Adrenal gland (tissue), 12 donors: Measurements from ENCODE around the gene INSYN2A. TPM values are rescaled to one million over a fixed set of nuclear protein-coding genes. Genes with fewer than 3 reads are reported as not detected.

ENCODE experiments used
- DNase-seq, 7 donors: peaks; one replicate each; pipeline ENCODE4 v3.0.0-alpha.2; 2019 to 2020
- H3K27ac ChIP-seq, 5 donors: fragments of 200-600 bp; sonication (generic) in 4 of 5; 1 replicate in 3 of 5; 2 replicates in 2 of 5; pipeline versions ENCODE4 v1.5.1 to v1.8.0; 2016 to 2020; ENCODE audit warnings: mild to moderate bottlenecking in 1 of 5
- H3K27me3 ChIP-seq: fragments of 200-600 bp; 2 replicates; pipeline ENCODE4 v1.8.0; 2021
- H3K36me3 ChIP-seq, 2 donors: fragments of 200-600 bp; replicated peaks in 1 of 2; 1 replicate in 1 of 2; 2 replicates in 1 of 2; pipeline versions ENCODE4 v1.5.1 to v1.8.0; 2018 to 2022
- H3K4me1 ChIP-seq, 2 donors: fragments of 200-600 bp; replicated peaks in 1 of 2; 1 replicate in 1 of 2; 2 replicates in 1 of 2; pipeline versions ENCODE4 v1.5.1 to v1.8.0; 2018 to 2021
- H3K4me3 ChIP-seq, 4 donors: fragments of 200-600 bp; sonication (generic) in 3 of 4; one replicate each; pipeline ENCODE4 v1.5.1; 2016 to 2018
- H3K9me3 ChIP-seq, 3 donors: fragments of 200-600 bp; sonication (generic) in 1 of 3; replicated peaks in 1 of 3; 1 replicate in 2 of 3; 2 replicates in 1 of 3; pipeline versions ENCODE4 v1.5.1 to v1.8.0; 2016 to 2021
- POLR2A ChIP-seq, 2 donors: fragments of 450-650 bp; IDR thresholded peaks; one replicate each; pipeline ENCODE4 v1.6.1; 2017; ENCODE audit warnings: antibody characterized with exemption in 2 of 2, mild to moderate bottlenecking in 2 of 2, moderate library complexity in 1 of 2
- WGBS, 4 donors: extraction: QIAGEN DNeasy Blood & Tissue Kit in 2 of 4; methylation state at CpG; one replicate each; pipeline versions ENCODE4 v1.1.5 to v1.1.7; 2013 to 2017; 5-methylcytosine and 5-hydroxymethylcytosine counted together
- intact Hi-C, 2 donors: fragments of 100-400 bp; cut with DNase I; formaldehyde crosslinking; loops; one replicate each; pipeline versions ENCODE4 v1.14.1 to v1.15.0; 2022 to 2023
- polyA plus RNA-seq, 3 donors: library from polyadenylated mRNA; stranded (reverse); fragments of 200-250 nt in 2 of 3; fragments of 350-450 nt in 1 of 3; fragmentation: Illumina TruSeq in 1 of 3; extraction: RNeasy Lipid Tissue Mini Kit (QIAGEN cat#74804) in 1 of 3; gene quantifications; one replicate each; pipeline ENCODE4 v1.2.3, GENCODE V29; 2013 to 2014
- total RNA-seq, 9 donors: library from RNA; depleted of rRNA in 4 of 9; stranded (reverse); fragments of >200 nt in 4 of 9; fragments of 120-200 nt in 1 of 9; fragmentation: NEBNext Ultra II Directional in 1 of 9; extraction: Animal tissue kit (Norgen Biotek cat#: 25700) in 1 of 9; gene quantifications; one replicate each; pipeline versions ENCODE4 v1.1.0 to v1.2.4, GENCODE V29; 2013 to 2023
- TF ChIP-seq, protein P1 (sequence below), 6 experiments: fragments of 450-650 bp in 4 of 6; fragments of 200-600 bp in 2 of 6; sonication (generic) in 1 of 6; IDR thresholded peaks; 1 replicate in 5 of 6; 2 replicates in 1 of 6; pipeline versions ENCODE4 v1.5.1 to v1.8.0; 2016 to 2021; ENCODE audit warnings: antibody characterized with exemption in 6 of 6, mild to moderate bottlenecking in 2 of 6, moderate library complexity in 1 of 6
- donor health status: healthy with polysubstance abuse.
- donor health status: Bipolar disorder and iron deficiency.
- donor health status: DM: yes; HTN: yes; CAD: no.
- donor health status: DM: no; HTN: no; CAD: no.
- donor health status: DM: no; HTN: no; CAD: no.
- donor health status: DM: yes; HTN: yes; CAD: no.

INSYN2A gene
- total and polyA plus RNA-seq, 12 donors, result 0.07 to 0.08 TPM; not detected in 10

GRCh38 chr10:127216786-127217185, 20.4 kb upstream of the INSYN2A start:
- TF ChIP-seq, protein P1, sequence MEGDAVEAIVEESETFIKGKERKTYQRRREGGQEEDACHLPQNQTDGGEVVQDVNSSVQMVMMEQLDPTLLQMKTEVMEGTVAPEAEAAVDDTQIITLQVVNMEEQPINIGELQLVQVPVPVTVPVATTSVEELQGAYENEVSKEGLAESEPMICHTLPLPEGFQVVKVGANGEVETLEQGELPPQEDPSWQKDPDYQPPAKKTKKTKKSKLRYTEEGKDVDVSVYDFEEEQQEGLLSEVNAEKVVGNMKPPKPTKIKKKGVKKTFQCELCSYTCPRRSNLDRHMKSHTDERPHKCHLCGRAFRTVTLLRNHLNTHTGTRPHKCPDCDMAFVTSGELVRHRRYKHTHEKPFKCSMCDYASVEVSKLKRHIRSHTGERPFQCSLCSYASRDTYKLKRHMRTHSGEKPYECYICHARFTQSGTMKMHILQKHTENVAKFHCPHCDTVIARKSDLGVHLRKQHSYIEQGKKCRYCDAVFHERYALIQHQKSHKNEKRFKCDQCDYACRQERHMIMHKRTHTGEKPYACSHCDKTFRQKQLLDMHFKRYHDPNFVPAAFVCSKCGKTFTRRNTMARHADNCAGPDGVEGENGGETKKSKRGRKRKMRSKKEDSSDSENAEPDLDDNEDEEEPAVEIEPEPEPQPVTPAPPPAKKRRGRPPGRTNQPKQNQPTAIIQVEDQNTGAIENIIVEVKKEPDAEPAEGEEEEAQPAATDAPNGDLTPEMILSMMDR (IDR thresholded peaks at IDR 0.05), result no peak
- TF ChIP-seq POLR2A (IDR thresholded peaks at IDR 0.05), result no peak
- WGBS, 4 donors, result 76 to 85% (median 78%) methylated on average over 3 of the region's 3 CpGs

DNA sequence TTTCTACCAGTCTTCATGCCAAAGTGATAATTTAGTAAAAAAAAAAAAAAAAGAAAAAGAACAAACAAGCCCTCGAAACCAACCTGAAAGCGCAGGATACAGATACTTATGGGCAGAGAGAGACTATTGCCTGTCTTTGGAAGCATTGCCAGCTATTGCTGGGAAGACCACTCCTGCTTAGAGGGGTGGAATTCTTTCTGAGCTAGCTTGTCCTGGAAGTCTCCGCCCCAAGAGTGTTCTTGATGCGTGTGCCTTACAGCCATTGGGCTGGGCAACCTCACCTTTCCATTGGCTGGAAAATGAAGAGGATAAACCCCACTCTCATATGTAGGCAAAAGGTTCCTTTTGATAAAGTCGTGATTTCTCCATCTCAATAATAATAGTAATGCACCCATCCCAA, 19.9 kb upstream of the INSYN2A start:
- H3K27ac ChIP-seq, result no peak overlapping the region
- no peaks in the 10 kb centered on the region for H3K9me3 ChIP-seq
- no peak for DNase-seq
- H3K4me3 ChIP-seq, result no peak overlapping the region
- TF ChIP-seq POLR2A (IDR thresholded peaks at IDR 0.05), result no peak
- TF ChIP-seq, protein P1 (IDR thresholded peaks at IDR 0.05), result no peak
- H3K27me3 ChIP-seq, result no peaks in the 10 kb centered on the region
- no peaks in the 10 kb centered on the region for H3K4me1 ChIP-seq
- intact Hi-C loops, result no loop called here
- H3K36me3 ChIP-seq, result no peaks in the 10 kb centered on the region
- 92 to 95% (median 94%) methylated on average over 5 of the region's 5 CpGs for WGBS, 4 donors

More at GRCh38 chr10:127216786-127217185, 20.4 kb upstream of the INSYN2A start:
- H3K9me3 ChIP-seq, result no peaks in the 10 kb centered on the region
- no peaks in the 10 kb centered on the region for H3K36me3 ChIP-seq
- no peaks in the 10 kb centered on the region for H3K27me3 ChIP-seq
- no peak overlapping the region for H3K4me3 ChIP-seq
- no peak for DNase-seq
- H3K27ac ChIP-seq, result no peak overlapping the region
- no peaks in the 10 kb centered on the region for H3K4me1 ChIP-seq
- intact Hi-C loops, result no loop called here

GRCh38 chr10:127215866-127216265, 19.5 kb upstream of the INSYN2A start:
- no peaks in the 10 kb centered on the region for H3K9me3 ChIP-seq
- H3K27me3 ChIP-seq, result no peaks in the 10 kb centered on the region
- TF ChIP-seq, protein P1 (IDR thresholded peaks at IDR 0.05), result no peak
- no peak for TF ChIP-seq POLR2A (IDR thresholded peaks at IDR 0.05)
- WGBS, 4 donors, result 79 to 87% (median 82%) methylated on average over 4 of the region's 4 CpGs
- H3K4me3 ChIP-seq, result no peak overlapping the region
- intact Hi-C loops, result no loop called here
- no peak for DNase-seq
- no peak overlapping the region for H3K27ac ChIP-seq
- no peaks in the 10 kb centered on the region for H3K36me3 ChIP-seq
- no peaks in the 10 kb centered on the region for H3K4me1 ChIP-seq

GRCh38 chr10:127210936-127211466, 14.6 kb upstream of the INSYN2A start:
- H3K4me3 ChIP-seq, result no peak overlapping the region
- no peaks in the 10 kb centered on the region for H3K4me1 ChIP-seq
- WGBS, 4 donors, result 85 to 93% (median 87%) methylated on average over 7 of the region's 7 CpGs
- no peak for DNase-seq
- no peaks in the 10 kb centered on the region for H3K9me3 ChIP-seq
- no peaks in the 10 kb centered on the region for H3K27me3 ChIP-seq
- H3K27ac ChIP-seq, result no peak overlapping the region
- intact Hi-C loops, result no loop called here
- TF ChIP-seq, protein P1 (IDR thresholded peaks at IDR 0.05), result no peak
- no peak for TF ChIP-seq POLR2A (IDR thresholded peaks at IDR 0.05)
- H3K36me3 ChIP-seq, result no peaks in the 10 kb centered on the region
